ENCODE data around the gene SELENOI.
A peak's percentile ranks its signal among the peaks of the same experiment; 100 is the strongest.
"Not testable (repeated sequence)": the region's sequence is repeated elsewhere in the genome, so short reads cannot be mapped to it uniquely, and the experiment has no call there.

The SELENOI gene

DNA sequence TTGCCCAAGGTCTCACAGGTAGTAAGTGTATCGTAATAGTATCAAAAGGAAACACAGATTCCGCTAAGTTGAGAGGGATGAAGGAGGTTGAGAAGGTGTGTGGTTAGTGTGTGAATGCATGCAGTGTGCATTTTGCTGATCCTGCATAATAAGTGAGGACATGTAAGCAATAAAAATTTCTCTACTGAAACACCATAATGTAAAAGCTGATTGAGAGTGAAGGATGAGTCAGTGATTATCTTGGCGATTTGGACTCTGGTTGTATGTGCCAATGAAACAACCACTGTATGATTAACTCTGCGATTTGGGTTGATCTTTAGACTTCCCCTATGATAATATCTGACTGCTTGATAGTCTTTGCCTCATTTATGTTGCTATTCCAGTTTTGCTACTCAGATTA is 17.4 kb downstream of the SELENOI start:
- H3K4me3 Mint-ChIP-seq = no peak overlapping the region
- no peak overlapping the region for H3K27ac Mint-ChIP-seq
- no peaks in the 10 kb centered on the region for H3K9me3 Mint-ChIP-seq
- peaks cover 50% of the 10 kb centered on the region for H3K36me3 Mint-ChIP-seq (ENCODE audit: low read depth)
- no peaks in the 10 kb centered on the region for H3K27me3 Mint-ChIP-seq
- peaks cover 34% of the 10 kb centered on the region for H3K4me1 Mint-ChIP-seq (ENCODE audit: low read depth)

GRCh38 chr2:26363958-26364357 is 18.0 kb downstream of the SELENOI start:
- H3K36me3 Mint-ChIP-seq (ENCODE audit: low read depth) = peaks cover 56% of the 10 kb centered on the region
- no peaks in the 10 kb centered on the region for H3K9me3 Mint-ChIP-seq
- no peak overlapping the region for H3K27ac Mint-ChIP-seq
- no peaks in the 10 kb centered on the region for H3K27me3 Mint-ChIP-seq
- no peak overlapping the region for H3K4me3 Mint-ChIP-seq
- H3K4me1 Mint-ChIP-seq (ENCODE audit: low read depth) = peaks cover 29% of the 10 kb centered on the region

DNA sequence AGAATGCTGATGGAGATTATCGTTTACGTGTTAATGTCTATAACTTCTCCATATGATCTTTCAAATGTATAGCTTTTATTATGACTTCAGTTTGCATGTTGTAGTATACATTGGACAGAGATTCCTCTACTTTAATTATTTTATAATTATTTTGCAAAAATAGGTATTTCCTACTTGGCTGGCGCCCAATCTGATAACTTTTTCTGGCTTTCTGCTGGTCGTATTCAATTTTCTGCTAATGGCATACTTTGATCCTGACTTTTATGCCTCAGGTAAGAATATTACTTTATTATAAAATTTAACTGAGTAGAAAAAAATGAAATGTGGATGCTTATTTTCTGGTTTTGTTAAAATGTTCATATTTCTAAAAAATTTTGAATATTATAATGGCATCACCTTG is 18.7 kb downstream of the SELENOI start:
- Mint-ChIP-seq H3K4me3 (no peak overlapping the region), H3K27ac (no peak overlapping the region), H3K4me1 (ENCODE audit: low read depth) (peaks cover 23% of the 10 kb centered on the region), H3K27me3 (no peaks in the 10 kb centered on the region), H3K9me3 (no peaks in the 10 kb centered on the region), H3K36me3 (ENCODE audit: low read depth) (peaks cover 60% of the 10 kb centered on the region)

GRCh38 chr2:26366957-26367356 is 21.0 kb downstream of the SELENOI start:
- Mint-ChIP-seq H3K9me3 (no peaks in the 10 kb centered on the region), H3K27me3 (no peaks in the 10 kb centered on the region), H3K36me3 (ENCODE audit: low read depth) (peaks cover 51% of the 10 kb centered on the region), H3K4me1 (ENCODE audit: low read depth) (peaks cover 17% of the 10 kb centered on the region), H3K27ac (no peak overlapping the region), H3K4me3 (no peak overlapping the region)

DNA sequence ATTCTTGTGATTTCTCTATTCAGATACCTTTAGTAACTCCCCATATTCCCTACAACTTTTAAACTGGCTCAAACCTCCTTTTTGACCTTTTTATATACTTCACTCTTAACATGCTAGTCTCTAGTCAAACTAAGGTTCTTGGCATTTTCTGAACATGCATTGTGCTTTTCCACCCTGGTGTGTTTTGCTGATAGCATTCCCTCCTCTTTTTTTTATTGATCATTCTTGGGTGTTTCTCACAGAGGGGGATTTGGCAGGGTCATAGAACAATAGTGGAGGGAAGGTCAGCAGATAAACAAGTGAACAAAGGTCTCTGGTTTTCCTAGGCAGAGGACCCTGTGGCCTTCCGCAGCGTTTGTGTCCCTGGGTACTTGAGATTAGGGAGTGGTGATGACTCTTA is 23.7 kb downstream of the SELENOI start:
- H3K9me3 Mint-ChIP-seq; H3K27ac Mint-ChIP-seq; H3K4me3 Mint-ChIP-seq; H3K4me1 Mint-ChIP-seq (ENCODE audit: low read depth); H3K27me3 Mint-ChIP-seq: not testable (repeated sequence)
- H3K36me3 Mint-ChIP-seq (ENCODE audit: low read depth) = peaks cover 60% of the 10 kb centered on the region

DNA sequence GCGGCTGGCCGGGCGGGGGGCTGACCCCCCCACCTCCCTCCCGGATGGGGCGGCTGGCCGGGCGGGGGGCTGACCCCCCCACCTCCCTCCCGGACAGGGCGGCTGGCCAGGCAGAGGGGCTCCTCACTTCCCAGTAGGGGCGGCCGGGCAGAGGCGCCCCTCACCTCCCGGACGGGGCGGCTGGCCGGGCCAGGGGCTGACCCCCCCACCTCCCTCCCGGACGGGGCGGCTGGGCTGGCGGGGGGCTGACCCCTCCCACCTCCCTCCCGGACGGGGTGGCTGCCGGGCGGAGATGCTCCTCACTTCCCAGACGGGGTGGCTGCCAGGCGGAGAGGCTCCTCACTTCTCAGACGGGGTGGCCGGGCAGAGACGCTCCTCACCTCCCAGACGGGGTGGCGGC is 25.0 kb downstream of the SELENOI start:
- not testable (repeated sequence) for H3K27me3 Mint-ChIP-seq; H3K4me1 Mint-ChIP-seq (ENCODE audit: low read depth); H3K9me3 Mint-ChIP-seq; H3K27ac Mint-ChIP-seq; H3K4me3 Mint-ChIP-seq
- H3K36me3 Mint-ChIP-seq (ENCODE audit: low read depth) = peaks cover 63% of the 10 kb centered on the region

- peaks cover 66% of the 10 kb centered on the region for H3K36me3 Mint-ChIP-seq (ENCODE audit: low read depth)
- H3K9me3 Mint-ChIP-seq = no peaks in the 10 kb centered on the region
- no peaks in the 10 kb centered on the region for H3K27me3 Mint-ChIP-seq
- H3K27ac Mint-ChIP-seq = no peak overlapping the region
- no peaks in the 10 kb centered on the region for H3K4me1 Mint-ChIP-seq (ENCODE audit: low read depth)
- no peak overlapping the region for H3K4me3 Mint-ChIP-seq
Measured at GRCh38 chr2:26376799-26377198, 30.9 kb downstream of the SELENOI start.

DNA sequence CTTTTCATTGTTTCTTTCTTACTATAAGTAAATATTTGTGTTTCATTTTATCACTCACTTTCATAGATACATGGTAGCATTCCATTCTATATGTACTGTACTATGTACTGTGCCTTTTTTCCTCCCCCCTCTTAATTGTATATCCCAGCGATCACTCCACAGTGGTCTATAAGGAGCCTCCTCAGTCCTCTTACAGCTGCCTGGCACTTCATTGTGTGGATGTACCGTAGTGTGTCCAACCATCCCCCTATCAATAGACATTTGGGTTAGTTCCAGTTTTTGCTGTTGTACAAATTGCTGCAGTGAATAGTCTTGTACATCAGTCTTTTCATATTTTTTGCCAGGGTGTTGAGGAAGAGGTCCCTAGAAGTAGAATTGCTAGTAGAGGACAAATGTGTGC is 34.3 kb downstream of the SELENOI start:
- Mint-ChIP-seq H3K9me3 (no peaks in the 10 kb centered on the region), H3K36me3 (ENCODE audit: low read depth) (peaks cover 63% of the 10 kb centered on the region), H3K27me3 (no peaks in the 10 kb centered on the region), H3K4me3 (no peak overlapping the region), H3K27ac (no peak overlapping the region), H3K4me1 (ENCODE audit: low read depth) (no peaks in the 10 kb centered on the region)

- no peak overlapping the region for H3K4me3 Mint-ChIP-seq
- no peaks in the 10 kb centered on the region for H3K9me3 Mint-ChIP-seq
- no peaks in the 10 kb centered on the region for H3K4me1 Mint-ChIP-seq (ENCODE audit: low read depth)
- H3K36me3 Mint-ChIP-seq (ENCODE audit: low read depth) = peaks cover 63% of the 10 kb centered on the region
- no peaks in the 10 kb centered on the region for H3K27me3 Mint-ChIP-seq
- H3K27ac Mint-ChIP-seq = no peak overlapping the region
Measured at GRCh38 chr2:26382564-26382963, 36.6 kb downstream of the SELENOI start.

- Mint-ChIP-seq H3K27ac (peak overlapping the region; percentile 71), H3K36me3 (ENCODE audit: low read depth) (peaks cover 65% of the 10 kb centered on the region), H3K4me1 (ENCODE audit: low read depth) (no peaks in the 10 kb centered on the region), H3K9me3 (no peaks in the 10 kb centered on the region), H3K27me3 (no peaks in the 10 kb centered on the region), H3K4me3 (no peak overlapping the region)
Measured at GRCh38 chr2:26384183-26384582, 38.2 kb downstream of the SELENOI start.

GRCh38 chr2:26384597-26384996 is 38.7 kb downstream of the SELENOI start:
- Mint-ChIP-seq H3K9me3 (no peaks in the 10 kb centered on the region), H3K27me3 (no peaks in the 10 kb centered on the region), H3K4me3 (no peak overlapping the region), H3K36me3 (ENCODE audit: low read depth) (peaks cover 69% of the 10 kb centered on the region), H3K27ac (no peak overlapping the region), H3K4me1 (ENCODE audit: low read depth) (no peaks in the 10 kb centered on the region)

- Mint-ChIP-seq H3K4me3 (no peak overlapping the region), H3K27me3 (no peaks in the 10 kb centered on the region), H3K36me3 (ENCODE audit: low read depth) (peaks cover 82% of the 10 kb centered on the region), H3K9me3 (no peaks in the 10 kb centered on the region), H3K4me1 (ENCODE audit: low read depth) (no peaks in the 10 kb centered on the region), H3K27ac (no peak overlapping the region)
Measured at GRCh38 chr2:26387189-26387588, 41.2 kb downstream of the SELENOI start.

DNA sequence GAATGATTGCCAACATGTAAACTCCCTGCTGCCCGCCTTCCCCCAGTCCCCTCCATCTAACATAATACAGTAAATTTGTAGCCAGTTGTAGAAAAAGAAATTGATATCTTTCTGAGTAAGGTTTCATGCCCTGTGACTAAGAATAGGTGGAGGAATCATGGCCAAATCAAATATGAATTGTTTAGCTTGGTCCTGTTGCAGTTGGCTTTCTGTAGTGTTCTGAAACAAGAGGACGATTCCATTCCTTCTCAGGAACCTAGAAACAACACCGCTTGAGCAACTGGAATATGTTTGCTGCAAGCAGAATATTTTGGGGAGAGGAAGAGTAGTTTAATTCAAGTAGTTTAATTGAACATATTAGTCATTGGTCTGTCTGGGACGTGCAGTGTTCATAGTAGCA is 48.8 kb downstream of the SELENOI start:
- no peaks in the 10 kb centered on the region for H3K27me3 Mint-ChIP-seq

GRCh38 chr2:26395394-26395793 is 49.5 kb downstream of the SELENOI start:
- H3K36me3 Mint-ChIP-seq (ENCODE audit: low read depth) = peaks cover 36% of the 10 kb centered on the region
- no peaks in the 10 kb centered on the region for H3K9me3 Mint-ChIP-seq
- H3K4me3 Mint-ChIP-seq = no peak overlapping the region
- no peak overlapping the region for H3K27ac Mint-ChIP-seq
- peaks cover 27% of the 10 kb centered on the region for H3K4me1 Mint-ChIP-seq (ENCODE audit: low read depth)
- no peaks in the 10 kb centered on the region for H3K27me3 Mint-ChIP-seq

More for the DNA sequence above, 48.8 kb downstream of the SELENOI start:
- H3K27ac Mint-ChIP-seq = no peak overlapping the region
- no peaks in the 10 kb centered on the region for H3K9me3 Mint-ChIP-seq
- H3K4me3 Mint-ChIP-seq = no peak overlapping the region
- peaks cover 43% of the 10 kb centered on the region for H3K36me3 Mint-ChIP-seq (ENCODE audit: low read depth)
- H3K4me1 Mint-ChIP-seq (ENCODE audit: low read depth) = peaks cover 27% of the 10 kb centered on the region

GRCh38 chr2:26396734-26397298 is 50.9 kb downstream of the SELENOI start:
- Mint-ChIP-seq H3K4me3 (no peak overlapping the region), H3K4me1 (ENCODE audit: low read depth) (peaks cover 29% of the 10 kb centered on the region), H3K27me3 (no peaks in the 10 kb centered on the region), H3K36me3 (ENCODE audit: low read depth) (peaks cover 23% of the 10 kb centered on the region), H3K9me3 (no peaks in the 10 kb centered on the region), H3K27ac (peak overlapping the region; percentile 65)

DNA sequence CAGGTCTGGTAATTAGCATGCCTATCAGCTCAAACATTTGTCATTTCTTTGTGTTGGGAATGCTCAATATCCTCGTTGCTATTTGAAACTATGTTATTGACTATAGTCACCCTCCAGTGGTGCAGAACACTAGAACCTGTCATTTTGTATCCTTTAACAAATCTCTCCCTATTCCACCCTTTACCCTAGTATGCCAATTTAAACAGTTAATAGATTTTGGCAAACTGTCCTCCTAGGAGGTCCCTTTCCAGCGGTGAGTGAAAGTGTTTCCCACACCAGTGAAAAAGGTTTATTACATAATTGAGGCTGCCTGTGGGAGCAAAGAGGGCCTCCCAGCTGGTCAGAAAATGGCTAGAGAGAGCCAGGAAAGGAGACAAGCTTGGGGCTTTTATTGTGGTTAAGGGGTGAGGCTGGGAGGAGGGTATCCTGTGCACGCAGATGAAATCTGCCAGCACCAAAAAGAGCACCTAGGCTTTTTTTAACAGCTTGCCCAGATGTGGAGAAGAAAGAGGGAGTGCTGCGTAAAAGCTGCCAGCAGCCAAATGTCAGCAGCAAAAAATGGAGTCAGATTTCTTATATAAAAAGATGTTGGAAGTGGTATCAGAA is 53.9 kb downstream of the SELENOI start:
- no peaks in the 10 kb centered on the region for H3K9me3 Mint-ChIP-seq
- H3K4me1 Mint-ChIP-seq (ENCODE audit: low read depth) = peaks cover 29% of the 10 kb centered on the region
- no peak overlapping the region for H3K4me3 Mint-ChIP-seq
- peaks cover 8% of the 10 kb centered on the region for H3K27me3 Mint-ChIP-seq
- H3K36me3 Mint-ChIP-seq (ENCODE audit: low read depth) = peaks cover 11% of the 10 kb centered on the region
- no peak overlapping the region for H3K27ac Mint-ChIP-seq
